ENCODE measurements around the gene MAPKAPK2. TPM values are rescaled to one million over a fixed set of nuclear protein-coding genes. Genes with fewer than 3 reads are reported as not detected.
"Not testable (repeated sequence)": the region's sequence is repeated elsewhere in the genome, so short reads cannot be mapped to it uniquely, and the experiment has no call there.

Gene MAPKAPK2
- total RNA-seq, 4 donors from 2014 or later = 49.6 to 92.4 (median 59.6) TPM

DNA sequence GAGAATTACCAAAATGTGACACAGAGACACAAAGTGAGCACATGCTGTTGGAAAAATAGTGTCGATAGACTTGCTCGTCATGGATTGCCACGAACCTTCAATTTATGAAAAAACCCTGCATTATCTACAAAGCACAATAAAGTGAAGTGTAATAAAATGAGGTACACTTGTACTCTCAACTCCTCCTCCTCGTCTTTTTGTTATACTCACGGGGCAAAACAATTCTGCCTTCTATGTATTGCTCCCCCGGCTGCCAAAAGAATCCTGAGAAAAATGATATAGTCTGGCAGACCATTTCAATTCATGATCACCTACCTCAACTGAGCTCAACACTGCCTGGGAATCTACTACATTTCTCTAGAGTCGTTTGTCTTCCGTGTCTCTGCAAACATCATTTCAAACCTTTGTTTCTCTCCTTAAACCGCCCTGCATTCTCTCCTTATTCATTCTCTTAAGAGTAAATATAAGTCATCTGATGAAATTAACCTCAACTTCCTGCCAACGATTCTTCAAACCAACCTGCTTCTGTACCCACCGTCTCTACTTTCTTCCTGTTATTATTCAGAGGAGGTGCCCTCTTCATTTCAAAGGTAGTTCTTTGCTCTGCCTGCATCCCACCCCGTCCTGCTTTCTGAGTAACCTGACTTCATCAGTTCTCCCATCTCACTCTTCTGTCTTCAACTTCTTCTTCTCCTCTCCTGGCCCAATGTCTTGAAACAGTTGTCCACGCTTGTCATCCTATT lies 73.0 kb downstream of the MAPKAPK2 start:
- no peaks in the 10 kb centered on the region for H3K27me3 ChIP-seq
- H3K4me1 ChIP-seq = no peaks in the 10 kb centered on the region
- TF ChIP-seq CTCF (IDR thresholded peaks at IDR 0.05) (no peak), POLR2A (IDR thresholded peaks at IDR 0.05) (no peak)
- no peak overlapping the region for H3K4me3 ChIP-seq
- no peaks in the 10 kb centered on the region for H3K9me3 ChIP-seq
- H3K27ac ChIP-seq = peak overlapping the region in 1 of 4 donors; percentile 58
- no peaks in the 10 kb centered on the region for H3K36me3 ChIP-seq
- no peak for DNase-seq

DNA sequence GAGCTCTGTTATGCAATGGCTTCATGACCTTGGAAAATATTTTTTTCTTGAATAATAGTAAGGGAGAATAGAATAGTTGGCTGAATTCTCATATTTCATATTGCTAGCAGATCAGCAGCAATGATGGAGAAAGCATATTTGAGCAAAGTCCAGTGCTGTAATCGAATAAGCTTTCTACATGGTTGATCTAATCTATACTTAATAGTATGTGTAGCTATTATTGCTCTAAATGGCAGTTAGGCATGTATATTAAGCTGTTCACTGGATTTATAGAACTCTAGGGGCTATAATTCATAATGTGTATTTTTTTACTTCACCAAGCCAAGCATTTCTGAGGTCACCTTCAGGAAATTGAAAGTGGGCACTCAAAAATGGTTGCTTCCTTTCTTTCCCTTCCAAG lies 75.9 kb downstream of the MAPKAPK2 start:
- Histone ChIP-seq H3K4me3 (no peak overlapping the region), H3K4me1 (no peaks in the 10 kb centered on the region), H3K9me3 (no peaks in the 10 kb centered on the region), H3K36me3 (no peaks in the 10 kb centered on the region), H3K27me3 (no peaks in the 10 kb centered on the region), H3K27ac (no peak overlapping the region)
- DNase-seq = no peak
- TF ChIP-seq CTCF (IDR thresholded peaks at IDR 0.05) (no peak), POLR2A (IDR thresholded peaks at IDR 0.05) (no peak)

GRCh38 chr1:206761159-206761768 lies 76.6 kb downstream of the MAPKAPK2 start:
- no peak for DNase-seq
- Histone ChIP-seq H3K4me3 (no peak overlapping the region), H3K27ac (no peak overlapping the region), H3K4me1 (peaks cover 0 to 5% (median 0%) of the 10 kb centered on the region in 4 donors), H3K36me3 (no peaks in the 10 kb centered on the region), H3K9me3 (no peaks in the 10 kb centered on the region), H3K27me3 (no peaks in the 10 kb centered on the region)
- TF ChIP-seq POLR2A (IDR thresholded peaks at IDR 0.05) = no peak
- TF ChIP-seq CTCF (IDR thresholded peaks at IDR 0.05) = no peak

- not testable (repeated sequence) for H3K4me3 ChIP-seq, H3K27ac ChIP-seq, H3K4me1 ChIP-seq, DNase-seq, H3K27me3 ChIP-seq, H3K9me3 ChIP-seq, H3K36me3 ChIP-seq
These were observed 78.1 kb downstream of the MAPKAPK2 start for GRCh38 chr1:206762741-206763364.

DNA sequence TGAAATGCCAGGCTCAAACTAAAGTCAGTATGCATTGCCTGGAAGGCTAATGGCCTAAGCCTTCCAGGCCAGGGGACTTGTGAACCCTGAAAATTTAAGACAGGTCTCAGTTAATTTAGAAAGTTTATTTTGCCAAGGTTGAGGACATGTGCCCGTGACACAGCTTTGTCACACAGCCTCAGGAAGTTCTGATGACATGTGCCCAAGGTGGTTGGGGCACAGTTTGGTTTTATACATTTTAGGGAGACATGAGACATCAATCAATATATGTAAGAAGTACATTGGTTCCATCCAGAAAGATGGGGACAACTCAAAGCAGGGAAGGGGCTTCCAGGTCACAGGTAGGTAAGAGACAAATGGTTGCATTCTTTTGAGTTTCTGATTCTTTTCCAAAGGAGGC lies 81.1 kb downstream of the MAPKAPK2 start:
- not testable (repeated sequence) for H3K27me3 ChIP-seq, H3K36me3 ChIP-seq, DNase-seq, H3K4me3 ChIP-seq, H3K9me3 ChIP-seq
- H3K27ac ChIP-seq = peak overlapping the region in 1 of 4 donors; percentile 31
- peaks cover 0 to 25% (median 18%) of the 10 kb centered on the region in 4 donors for H3K4me1 ChIP-seq

DNA sequence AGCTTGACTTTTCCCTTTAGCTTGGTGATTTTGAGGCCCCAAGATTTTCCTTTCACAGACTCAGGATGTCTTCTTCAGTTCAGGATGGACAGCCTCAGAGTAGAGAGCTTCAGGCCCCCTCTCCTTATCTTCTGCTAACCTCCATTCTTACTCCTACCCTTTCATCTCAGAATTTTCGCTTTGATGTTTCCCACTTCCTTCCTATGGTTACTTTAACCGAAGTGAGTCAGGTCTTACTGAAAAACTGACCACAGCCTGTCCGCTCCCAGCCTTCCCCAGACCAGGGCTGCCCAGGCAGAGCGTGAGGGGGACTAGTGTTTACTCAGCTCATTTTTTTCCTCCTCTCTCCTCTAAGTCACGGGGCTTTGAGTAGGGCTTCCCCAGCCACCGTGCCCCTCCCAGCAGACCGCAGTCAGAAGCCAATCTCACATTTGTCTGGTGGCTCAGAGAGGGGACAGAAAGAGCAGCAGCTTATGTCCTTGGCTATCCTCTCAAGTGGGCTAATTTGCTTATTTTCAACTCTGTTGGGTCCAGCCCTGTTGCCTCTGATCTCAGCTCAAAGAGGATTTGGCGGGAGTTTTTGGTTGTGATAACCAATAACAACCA lies 81.6 kb downstream of the MAPKAPK2 start:
- Histone ChIP-seq H3K27me3 (no peaks in the 10 kb centered on the region), H3K4me1 (peaks cover 0 to 28% (median 20%) of the 10 kb centered on the region in 4 donors), H3K36me3 (no peaks in the 10 kb centered on the region), H3K27ac (peak overlapping the region in 1 of 4 donors; percentile 31), H3K4me3 (no peak overlapping the region), H3K9me3 (no peaks in the 10 kb centered on the region)
- DNase-seq = peak in 2 of 3 donors; percentile 71 to 82
- TF ChIP-seq POLR2A (IDR thresholded peaks at IDR 0.05) (no peak), CTCF (IDR thresholded peaks at IDR 0.05) (no peak)
